ENCODE data around the gene MAN2A1.

DNA sequence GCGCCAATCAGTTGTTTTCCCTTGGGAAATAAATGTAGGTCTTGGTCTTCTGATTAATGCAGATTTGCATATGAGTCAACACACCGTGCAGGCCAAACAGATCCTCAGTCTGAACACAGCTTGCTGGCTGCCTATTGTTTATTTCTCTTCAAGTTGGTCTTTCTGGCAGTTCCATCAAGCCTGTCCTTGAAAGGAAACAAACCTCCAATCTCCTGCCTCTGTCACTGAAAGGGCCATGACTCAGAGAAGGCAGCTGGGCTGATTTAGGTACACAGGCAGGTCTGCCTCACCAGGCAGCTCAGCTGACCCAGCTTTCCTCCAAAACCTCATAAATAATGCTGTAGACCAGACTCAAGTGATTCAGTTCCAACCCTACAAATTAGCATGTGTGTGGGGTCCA lies 175.9 kb downstream of the MAN2A1 start:
- TF ChIP-seq NFIC (IDR thresholded peaks at IDR 0.05) (no peak), YY1 (IDR thresholded peaks at IDR 0.05; ENCODE audit: low read depth) (no peak)
- TF ChIP-seq, protein P1, sequence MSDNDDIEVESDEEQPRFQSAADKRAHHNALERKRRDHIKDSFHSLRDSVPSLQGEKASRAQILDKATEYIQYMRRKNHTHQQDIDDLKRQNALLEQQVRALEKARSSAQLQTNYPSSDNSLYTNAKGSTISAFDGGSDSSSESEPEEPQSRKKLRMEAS (IDR thresholded peaks at IDR 0.05) = no peak
